ENCODE results near the gene GDI1.
"Not testable (repeated sequence)": the region's sequence is repeated elsewhere in the genome, so short reads cannot be mapped to it uniquely, and the experiment has no call there.

The GDI1 gene

GRCh38 chrX:154436983-154437752 is at the start of gene GDI1:
Gene GDI1, plus strand, starts transcription at chrX:154437154. Its CDS starts 101 bp downstream, at chrX:154437255.
- DNase-seq (ENCODE audit: low spot score), result peak; percentile 55

DNA sequence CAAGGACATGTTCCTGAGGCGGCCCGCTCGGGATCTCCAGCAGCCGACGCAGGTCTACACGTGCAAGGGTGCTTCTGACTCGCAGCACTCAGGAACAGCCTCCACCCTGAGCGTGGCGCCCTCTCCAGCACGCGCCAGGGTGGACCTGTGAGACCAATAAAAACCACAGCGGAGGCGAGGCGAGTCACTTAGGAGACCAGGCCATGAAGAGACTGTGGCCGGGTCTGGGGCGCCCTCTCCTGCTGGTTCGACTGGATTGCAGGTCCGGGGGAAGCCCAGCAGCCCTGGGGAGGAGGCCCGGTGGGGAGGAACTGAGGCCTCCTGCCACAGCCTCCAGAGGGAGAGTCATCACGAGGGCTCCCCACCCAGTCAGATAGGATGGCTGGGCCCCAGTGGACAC is 48.9 kb upstream of the GDI1 start:
- DNase-seq (ENCODE audit: low spot score), result not testable (repeated sequence)

DNA sequence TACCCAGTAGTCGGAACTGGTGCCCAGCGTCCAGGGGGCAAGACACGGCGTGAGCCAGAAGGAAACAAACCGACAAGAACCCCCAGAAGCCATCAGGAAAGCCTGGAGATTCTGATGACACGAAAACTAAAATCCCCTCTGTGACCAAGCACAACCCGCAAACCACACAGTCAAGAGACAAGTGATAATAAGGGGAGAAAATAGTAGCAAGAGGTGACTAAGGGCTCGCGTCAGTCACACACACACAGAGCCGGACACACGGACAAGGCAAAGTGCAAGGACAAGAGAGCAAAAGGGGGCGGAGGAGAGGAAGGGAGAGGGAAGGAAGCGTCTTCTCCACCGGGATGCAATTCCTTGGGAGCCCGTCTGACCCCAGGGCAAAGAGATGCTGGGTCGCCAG is 48.3 kb upstream of the GDI1 start:
- DNase-seq (ENCODE audit: low spot score), result not testable (repeated sequence)

- not testable (repeated sequence) for DNase-seq (ENCODE audit: low spot score)
Measured at GRCh38 chrX:154389812-154390747, 46.9 kb upstream of the GDI1 start.

GRCh38 chrX:154396363-154396762 is 40.6 kb upstream of the GDI1 start:
- not testable (repeated sequence) for DNase-seq (ENCODE audit: low spot score)

DNA sequence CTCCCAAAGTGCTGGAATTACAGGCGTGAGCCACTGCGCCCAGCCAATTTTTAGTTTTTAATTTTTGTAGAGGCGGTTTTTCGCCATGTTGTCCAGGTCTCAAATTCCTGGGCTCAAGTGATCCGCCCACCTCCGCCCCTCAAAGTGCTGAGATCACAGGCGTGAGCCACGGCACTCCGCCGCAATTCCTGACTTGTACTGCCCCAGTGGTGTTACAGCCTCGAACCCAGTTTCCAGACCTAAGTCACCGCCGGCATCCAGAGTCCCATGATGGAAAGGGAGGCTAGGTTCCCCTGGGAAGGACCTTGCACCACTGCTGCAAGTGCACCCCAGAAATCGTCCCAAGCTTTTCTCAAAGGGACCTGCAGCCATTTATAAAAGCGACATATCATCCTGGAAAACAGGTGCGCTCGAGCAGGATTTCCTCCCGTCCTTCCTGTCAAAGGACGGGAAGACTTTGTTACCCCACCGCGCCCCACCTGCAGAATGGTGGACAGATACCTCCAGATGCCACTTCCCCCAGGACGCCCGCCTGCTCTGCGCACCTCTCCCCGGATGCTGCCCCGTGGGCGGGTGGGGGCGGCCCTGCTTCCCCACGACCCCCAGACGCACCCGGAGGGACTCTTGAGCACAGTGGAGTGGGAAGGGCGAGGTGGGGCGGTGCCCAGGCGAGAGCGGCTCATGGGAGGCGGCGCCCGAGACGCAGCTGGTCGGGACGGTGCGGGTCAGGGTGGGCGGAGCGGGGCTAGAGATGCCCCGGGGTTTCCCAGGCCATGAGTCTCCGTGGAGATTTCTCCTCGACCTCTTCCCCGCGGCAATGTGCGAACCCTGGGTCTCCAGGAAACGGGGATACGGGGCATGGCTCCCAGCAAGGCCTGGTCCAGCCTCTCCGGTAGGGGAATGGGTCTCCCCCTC is 39.7 kb upstream of the GDI1 start:
- DNase-seq (ENCODE audit: low spot score), result peak; percentile 49

DNA sequence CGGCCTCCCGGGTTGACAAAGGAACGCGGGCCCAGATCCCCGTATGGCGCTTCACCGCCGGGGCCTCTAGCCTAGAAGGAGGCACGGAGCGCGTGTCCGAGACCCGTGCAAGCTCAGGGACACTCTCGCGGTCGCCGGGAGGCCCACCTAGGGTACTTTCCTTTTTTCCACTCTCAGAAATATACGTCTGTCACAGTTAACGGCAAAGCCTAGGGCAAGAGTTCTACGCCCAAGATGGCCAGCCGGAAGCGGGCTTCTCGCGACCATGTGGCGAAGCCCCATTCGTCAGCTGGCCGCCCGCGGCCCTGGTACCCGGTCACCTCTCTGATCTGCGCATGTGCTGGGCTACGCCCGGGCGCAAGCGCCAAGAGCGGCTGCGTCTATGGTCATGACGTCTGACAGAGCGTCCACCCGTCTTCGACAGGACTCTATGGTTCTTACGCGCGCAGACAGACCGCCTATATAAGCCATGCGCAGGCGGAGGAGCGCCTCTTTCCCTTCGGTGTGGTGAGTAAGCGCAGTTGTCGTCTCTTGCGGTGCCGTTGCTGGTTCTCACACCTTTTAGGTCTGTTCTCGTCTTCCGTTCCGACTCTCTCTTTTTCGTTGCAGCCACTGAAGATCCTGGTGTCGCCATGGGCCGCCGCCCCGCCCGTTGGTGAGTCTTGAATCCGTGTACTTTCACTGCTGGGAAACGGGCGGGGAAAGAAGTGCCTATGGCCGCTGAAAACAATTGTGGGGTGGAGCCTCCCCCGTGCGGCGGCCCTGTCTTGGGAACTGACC is 38.9 kb upstream of the GDI1 start, which contains the start of gene RPL10:
Gene RPL10 (plus strand): TSS at position 490 of the 780 bp plus-strand sequence. CDS start 143 bp downstream, at position 633.
- DNase-seq (ENCODE audit: low spot score), result peak; percentile 94

DNA sequence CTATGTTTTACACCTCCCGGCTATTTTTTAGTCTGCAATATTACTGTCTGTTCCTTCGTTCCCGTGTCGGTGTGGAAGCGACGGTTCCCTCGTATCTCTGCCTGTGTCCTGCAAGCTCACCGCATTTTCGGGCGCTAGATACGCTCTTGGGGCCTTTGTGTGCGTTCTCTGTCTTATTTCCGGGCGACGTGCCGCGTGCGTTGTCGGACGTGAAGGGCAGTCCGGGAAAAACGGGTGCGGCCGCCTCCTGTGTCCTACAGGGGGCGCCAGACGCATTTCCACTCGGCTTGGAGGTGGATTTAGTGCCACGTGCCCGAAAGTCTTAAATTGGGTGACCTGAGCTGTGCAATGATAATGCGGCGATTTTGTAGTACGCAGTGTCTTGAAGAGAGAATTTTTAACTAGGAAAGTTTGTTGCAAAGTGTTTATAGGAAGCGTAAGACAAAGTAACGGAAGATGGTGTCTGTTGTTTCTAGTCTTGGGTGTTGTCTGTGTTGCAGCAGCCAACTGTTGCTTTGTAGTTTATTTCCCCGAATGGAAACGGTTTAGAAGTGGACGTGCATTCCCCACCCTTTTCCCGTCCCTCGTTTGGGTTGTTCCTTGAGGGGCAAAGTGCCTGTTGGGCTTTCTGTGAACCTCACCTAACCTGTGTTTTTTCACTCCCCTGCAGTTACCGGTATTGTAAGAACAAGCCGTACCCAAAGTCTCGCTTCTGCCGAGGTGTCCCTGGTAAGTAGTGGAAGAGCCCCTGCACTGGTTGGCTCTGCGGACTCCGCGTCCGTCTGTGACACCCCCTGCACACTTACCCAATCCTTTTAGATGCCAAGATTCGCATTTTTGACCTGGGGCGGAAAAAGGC is 38.1 kb upstream of the GDI1 start:
- DNase-seq (ENCODE audit: low spot score), result peak; percentile 88

GRCh38 chrX:154399527-154400368 is 37.2 kb upstream of the GDI1 start:
- DNase-seq (ENCODE audit: low spot score), result no peak

DNA sequence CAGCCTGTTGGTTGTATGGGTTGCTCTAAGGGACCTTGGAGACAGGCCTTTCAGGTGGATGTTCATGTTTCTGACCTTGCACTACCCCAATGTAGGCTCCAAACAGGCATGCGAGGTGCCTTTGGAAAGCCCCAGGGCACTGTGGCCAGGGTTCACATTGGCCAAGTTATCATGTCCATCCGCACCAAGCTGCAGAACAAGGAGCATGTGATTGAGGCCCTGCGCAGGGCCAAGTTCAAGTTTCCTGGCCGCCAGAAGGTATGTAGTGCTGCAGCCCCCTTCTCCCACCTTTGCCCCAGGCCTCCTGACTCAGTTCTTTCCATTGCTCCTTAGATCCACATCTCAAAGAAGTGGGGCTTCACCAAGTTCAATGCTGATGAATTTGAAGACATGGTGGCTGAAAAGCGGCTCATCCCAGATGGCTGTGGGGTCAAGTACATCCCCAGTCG is 36.6 kb upstream of the GDI1 start:
- DNase-seq (ENCODE audit: low spot score), result not testable (repeated sequence)

GRCh38 chrX:154401045-154401799 is 35.7 kb upstream of the GDI1 start:
- no peak for DNase-seq (ENCODE audit: low spot score)

- no peak for DNase-seq (ENCODE audit: low spot score)
Measured at GRCh38 chrX:154401918-154402621, 34.9 kb upstream of the GDI1 start.

- no peak for DNase-seq (ENCODE audit: low spot score)
Measured at GRCh38 chrX:154402622-154403127, 34.3 kb upstream of the GDI1 start.

DNA sequence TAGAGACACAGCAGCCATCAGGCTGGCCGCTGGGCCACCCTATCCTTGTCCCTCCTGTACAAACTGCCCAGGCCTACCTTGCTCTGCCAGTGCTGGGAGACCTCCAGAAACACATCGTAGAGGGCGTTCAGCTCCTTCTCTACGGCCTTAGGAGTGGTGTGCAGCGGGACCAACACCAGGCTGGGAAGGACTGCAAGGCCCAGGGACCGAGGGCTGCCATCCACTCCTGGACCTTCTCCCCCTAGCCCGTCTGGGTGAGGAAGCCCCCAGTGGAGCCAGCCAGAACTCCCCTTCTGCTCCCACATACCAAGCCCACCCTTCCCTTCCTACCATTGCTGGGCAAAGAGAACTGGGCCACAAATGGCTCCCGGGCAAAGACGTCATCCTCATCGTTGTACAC is 33.8 kb upstream of the GDI1 start:
- no peak for DNase-seq (ENCODE audit: low spot score)

DNA sequence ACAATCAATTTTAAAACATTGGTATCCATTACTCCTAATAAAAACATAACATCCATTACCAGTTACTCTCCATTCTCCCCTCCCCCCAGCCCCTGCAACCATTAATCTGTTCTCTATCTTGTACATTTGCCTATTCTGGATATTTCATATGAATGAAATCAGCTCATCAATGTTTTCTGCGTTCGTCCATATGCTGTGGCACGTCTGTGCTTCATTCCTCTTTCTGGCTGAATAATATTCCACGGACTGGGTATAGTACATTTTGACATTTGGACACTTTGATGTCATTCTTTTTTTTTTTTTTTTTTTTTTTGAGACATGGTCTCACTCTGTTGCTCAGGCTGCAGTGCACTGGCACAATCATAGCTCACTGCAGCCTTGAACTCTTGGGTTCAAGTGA is 33.1 kb upstream of the GDI1 start:
- no peak for DNase-seq (ENCODE audit: low spot score)

GRCh38 chrX:154404625-154405192 is 32.2 kb upstream of the GDI1 start:
- DNase-seq (ENCODE audit: low spot score), result no peak

- no peak for DNase-seq (ENCODE audit: low spot score)
Measured at GRCh38 chrX:154408659-154409221, 28.2 kb upstream of the GDI1 start.

Measured in CD4-positive, alpha-beta T cell treated with Interleukin-15 for 4 hours (primary cell).